Gastrocnemius medialis (tissue), 4 donors: ENCODE results near the gene FAM174B.

ENCODE experiments used
- POLR2A ChIP-seq, 2 donors: fragments of 450-650 bp; IDR thresholded peaks; one replicate each; pipeline ENCODE4 v1.6.1; 2017; ENCODE audit warnings: antibody characterized with exemption in 2 of 2, mild to moderate bottlenecking in 2 of 2, moderate library complexity in 2 of 2
- TF ChIP-seq, protein P1 (sequence below), 5 experiments: fragments of 450-650 bp in 3 of 5; fragments of 200-600 bp in 2 of 5; sonication (generic) in 2 of 5; IDR thresholded peaks in 4 of 5; conservative IDR thresholded peaks in 1 of 5; 1 replicate in 4 of 5; 2 replicates in 1 of 5; pipeline ENCODE4 v1.5.1; 2016 to 2019; ENCODE audit warnings: antibody characterized with exemption in 5 of 5, mild to moderate bottlenecking in 3 of 5, moderate library complexity in 3 of 5

DNA sequence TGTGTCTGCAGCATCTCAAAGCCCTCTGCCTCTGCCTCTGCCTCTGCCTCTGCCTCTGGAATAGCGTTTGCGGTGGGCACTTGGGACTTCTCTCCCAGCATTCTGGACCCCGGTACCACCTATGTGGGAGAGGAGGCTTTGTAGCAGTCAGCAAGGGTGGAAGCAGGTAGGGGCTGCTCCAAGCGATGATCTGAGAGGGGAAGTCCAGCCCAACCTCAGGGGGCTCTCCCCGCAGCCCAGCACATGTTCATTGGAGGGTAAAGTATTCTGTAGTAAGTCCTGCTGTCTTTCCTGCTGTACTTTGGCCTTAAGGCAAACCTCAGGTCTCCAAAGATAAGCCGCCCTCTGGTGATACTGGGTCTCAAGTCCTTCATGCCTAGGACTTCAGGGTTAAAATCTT, 68.6 kb downstream of the FAM174B start:
- TF ChIP-seq, protein P1, sequence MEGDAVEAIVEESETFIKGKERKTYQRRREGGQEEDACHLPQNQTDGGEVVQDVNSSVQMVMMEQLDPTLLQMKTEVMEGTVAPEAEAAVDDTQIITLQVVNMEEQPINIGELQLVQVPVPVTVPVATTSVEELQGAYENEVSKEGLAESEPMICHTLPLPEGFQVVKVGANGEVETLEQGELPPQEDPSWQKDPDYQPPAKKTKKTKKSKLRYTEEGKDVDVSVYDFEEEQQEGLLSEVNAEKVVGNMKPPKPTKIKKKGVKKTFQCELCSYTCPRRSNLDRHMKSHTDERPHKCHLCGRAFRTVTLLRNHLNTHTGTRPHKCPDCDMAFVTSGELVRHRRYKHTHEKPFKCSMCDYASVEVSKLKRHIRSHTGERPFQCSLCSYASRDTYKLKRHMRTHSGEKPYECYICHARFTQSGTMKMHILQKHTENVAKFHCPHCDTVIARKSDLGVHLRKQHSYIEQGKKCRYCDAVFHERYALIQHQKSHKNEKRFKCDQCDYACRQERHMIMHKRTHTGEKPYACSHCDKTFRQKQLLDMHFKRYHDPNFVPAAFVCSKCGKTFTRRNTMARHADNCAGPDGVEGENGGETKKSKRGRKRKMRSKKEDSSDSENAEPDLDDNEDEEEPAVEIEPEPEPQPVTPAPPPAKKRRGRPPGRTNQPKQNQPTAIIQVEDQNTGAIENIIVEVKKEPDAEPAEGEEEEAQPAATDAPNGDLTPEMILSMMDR (IDR thresholded peaks at IDR 0.05 in 4 of 5, conservative IDR thresholded peaks at IDR 0.05 in 1 of 5): no peak
- TF ChIP-seq POLR2A (IDR thresholded peaks at IDR 0.05): no peak
